Activated T-helper 9 cell treated with anti-CD3 and anti-CD28 coated beads, Interleukin-2, amount 50 U/mL, for 16 hours (primary cell): ENCODE results near the gene RGS21.

Source experiments
- DNase-seq: peaks from one replicate; pipeline ENCODE4 v3.0.0-alpha.2; 2020; ENCODE audit warnings: low read depth

Gene RGS21

GRCh38 chr1:192378878-192379277 is 62.1 kb downstream of the RGS21 start:
- no peak for DNase-seq

- no peak for DNase-seq
Observed at GRCh38 chr1:192379554-192379953, 62.8 kb downstream of the RGS21 start.

GRCh38 chr1:192382758-192383157 is 66.0 kb downstream of the RGS21 start:
- DNase-seq, result no peak

GRCh38 chr1:192386051-192386650 is 69.4 kb downstream of the RGS21 start:
- DNase-seq, result no peak

GRCh38 chr1:192395211-192395610 is 78.4 kb downstream of the RGS21 start:
- DNase-seq, result no peak

- no peak for DNase-seq
Observed at GRCh38 chr1:192395895-192396294, 79.1 kb downstream of the RGS21 start.

GRCh38 chr1:192399161-192399560 is 82.4 kb downstream of the RGS21 start:
- no peak for DNase-seq

- DNase-seq, result no peak
Observed at GRCh38 chr1:192401825-192402224, 85.0 kb downstream of the RGS21 start.

- DNase-seq, result no peak
Observed at GRCh38 chr1:192402571-192402970, 85.8 kb downstream of the RGS21 start.

GRCh38 chr1:192407206-192407605 is 90.4 kb downstream of the RGS21 start:
- no peak for DNase-seq
